Stimulated activated CD4-positive, alpha-beta T cell treated with anti-CD3 and anti-CD28 coated beads, Interleukin-15, amount 100 ng/mL, for 48 hours (primary cell): ENCODE data around the gene NDUFB3.
"Not testable (repeated sequence)": the region's sequence is repeated elsewhere in the genome, so short reads cannot be mapped to it uniquely, and the experiment has no call there.

Experiments used
- DNase-seq, 2 donors: peaks; one replicate each; pipeline ENCODE4 v3.0.0-alpha.2; 2020; ENCODE audit warnings: low read depth in 2 of 2

The NDUFB3 gene

DNA sequence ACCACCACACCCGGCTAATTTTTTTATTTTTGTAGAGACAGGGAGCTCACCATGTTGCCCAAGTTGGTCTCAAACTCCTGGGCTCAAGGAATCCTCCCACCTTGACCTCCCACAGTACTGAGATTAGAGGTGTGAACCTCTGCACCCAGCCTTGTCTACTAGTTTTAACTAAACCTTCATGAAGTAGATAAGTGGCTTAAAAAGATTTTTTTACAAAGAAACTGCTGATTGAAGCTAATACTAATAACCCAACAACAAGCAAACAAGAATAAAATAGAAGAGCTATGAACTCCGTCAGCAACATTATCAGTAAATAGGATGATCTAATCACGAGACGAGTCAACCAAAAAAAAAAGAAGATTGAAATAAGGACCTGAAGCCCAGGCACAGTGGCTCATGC lies 18.8 kb downstream of the NDUFB3 start:
- no peak for DNase-seq

DNA sequence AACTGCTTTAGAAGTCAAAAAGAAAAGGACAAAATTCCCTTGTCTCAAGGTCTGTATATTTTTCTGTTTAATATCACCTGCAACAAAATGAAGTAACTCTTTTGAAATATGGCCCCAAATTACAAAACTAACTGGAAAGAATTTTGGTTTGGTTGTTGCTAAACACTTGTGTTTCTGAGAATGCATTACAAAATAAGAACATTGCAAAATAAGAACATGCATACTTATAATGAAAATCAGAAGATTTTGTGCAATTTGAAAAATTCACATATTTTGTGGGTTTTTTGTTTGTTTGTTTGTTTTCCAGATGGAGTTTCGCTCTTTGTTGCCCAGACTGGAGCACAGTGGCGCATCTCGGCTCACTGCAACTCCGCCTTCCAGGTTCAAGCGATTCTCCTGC lies 21.8 kb downstream of the NDUFB3 start:
- no peak for DNase-seq

- no peak for DNase-seq
Observed at GRCh38 chr2:201100497-201100896, 28.7 kb downstream of the NDUFB3 start.

DNA sequence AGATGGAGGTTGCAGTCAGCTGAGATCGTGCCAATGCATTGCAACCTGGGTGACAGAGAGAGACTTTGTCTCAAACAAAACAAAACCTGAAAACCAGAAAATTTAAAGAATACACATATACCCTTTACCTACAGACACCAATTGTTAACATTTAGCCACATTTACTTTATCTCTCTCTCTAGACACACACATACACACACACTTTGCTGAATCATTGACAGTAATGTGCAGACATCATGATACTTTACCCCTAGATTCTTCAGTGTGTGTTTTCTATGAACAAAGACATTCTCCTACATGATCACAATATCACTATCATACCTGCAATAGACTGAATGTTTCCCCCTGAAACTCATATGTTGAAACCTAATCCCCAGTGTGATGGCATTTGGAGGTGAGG lies 34.0 kb downstream of the NDUFB3 start:
- DNase-seq, result no peak

DNA sequence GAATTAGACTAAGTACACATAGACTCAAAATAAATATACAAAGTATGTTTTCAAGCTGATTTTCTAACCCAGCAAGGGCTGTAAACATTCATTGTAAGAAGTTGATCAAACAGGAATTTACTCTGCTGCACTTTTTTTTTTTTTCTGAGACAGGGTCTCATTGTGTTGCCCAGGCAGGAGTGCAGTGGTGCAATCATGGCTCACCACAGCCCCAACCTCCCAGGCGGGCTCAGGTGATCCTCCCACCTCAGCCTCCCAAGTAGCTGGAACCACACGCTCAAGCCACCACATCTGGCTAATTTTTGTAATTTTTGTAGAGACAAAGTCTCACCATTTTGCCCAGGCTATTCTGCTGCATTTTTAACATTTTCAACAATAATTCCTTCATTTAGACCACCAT lies 35.8 kb downstream of the NDUFB3 start:
- DNase-seq, result no peak

- DNase-seq, result no peak
Observed at GRCh38 chr2:201108341-201108740, 36.5 kb downstream of the NDUFB3 start.

- no peak for DNase-seq
Observed at GRCh38 chr2:201109186-201109585, 37.4 kb downstream of the NDUFB3 start.

DNA sequence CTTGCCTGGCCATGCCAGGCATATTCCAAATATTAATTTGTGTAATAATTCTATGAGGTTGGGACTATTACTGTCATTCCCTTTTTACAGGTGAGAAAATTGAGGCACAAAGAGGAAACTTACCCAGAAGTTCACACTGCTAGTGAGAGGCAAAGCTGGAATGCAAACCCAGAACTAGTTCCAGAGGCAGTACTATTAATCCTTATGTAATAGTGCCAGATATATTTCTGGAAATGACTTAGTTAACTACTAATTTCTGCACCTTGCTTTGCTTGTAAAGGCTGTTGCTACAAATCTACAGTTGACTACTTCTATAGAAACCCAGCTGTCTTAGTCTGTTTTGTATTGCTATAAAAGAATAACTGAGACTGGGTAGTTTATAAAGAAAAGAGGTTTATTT lies 38.8 kb downstream of the NDUFB3 start:
- DNase-seq, result no peak

DNA sequence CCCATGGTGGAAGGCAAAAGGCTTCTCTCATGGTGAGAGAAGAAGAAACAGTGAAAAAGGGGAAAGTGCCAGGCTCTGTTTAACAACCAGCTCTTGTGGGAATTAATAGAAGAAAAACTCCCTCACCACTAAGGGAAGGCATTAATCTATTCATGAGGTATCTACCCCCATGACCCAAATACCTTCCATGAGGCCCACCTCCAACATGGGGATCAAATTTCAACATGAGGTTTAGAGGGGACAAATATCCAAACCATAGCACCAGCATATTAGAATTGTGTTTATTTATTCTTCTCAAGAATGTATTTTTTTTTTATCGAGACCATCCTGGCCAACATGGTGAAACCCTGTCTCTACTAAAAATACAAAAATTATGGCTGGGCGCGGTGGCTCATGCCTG lies 39.3 kb downstream of the NDUFB3 start:
- DNase-seq, result no peak

- DNase-seq, result no peak
Observed at GRCh38 chr2:201114350-201114749, 42.5 kb downstream of the NDUFB3 start.

GRCh38 chr2:201114846-201115245 lies 43.0 kb downstream of the NDUFB3 start:
- DNase-seq, result no peak

- peak; percentile 70 to 73 for DNase-seq
Observed at GRCh38 chr2:201116115-201116958, 44.5 kb downstream of the NDUFB3 start, which contains the start of gene CFLAR. TSS of gene CFLAR (plus strand) at chr2:201116164. CDS start at chr2:201129866, 13,702 bp downstream.

- no peak for DNase-seq
Observed at GRCh38 chr2:201116959-201117734, 45.3 kb downstream of the NDUFB3 start.

- not testable (repeated sequence) for DNase-seq
Observed at GRCh38 chr2:201117735-201118094, 45.9 kb downstream of the NDUFB3 start.

- peak; percentile 72 to 82 for DNase-seq
Observed at GRCh38 chr2:201118121-201118960, 46.5 kb downstream of the NDUFB3 start.

DNA sequence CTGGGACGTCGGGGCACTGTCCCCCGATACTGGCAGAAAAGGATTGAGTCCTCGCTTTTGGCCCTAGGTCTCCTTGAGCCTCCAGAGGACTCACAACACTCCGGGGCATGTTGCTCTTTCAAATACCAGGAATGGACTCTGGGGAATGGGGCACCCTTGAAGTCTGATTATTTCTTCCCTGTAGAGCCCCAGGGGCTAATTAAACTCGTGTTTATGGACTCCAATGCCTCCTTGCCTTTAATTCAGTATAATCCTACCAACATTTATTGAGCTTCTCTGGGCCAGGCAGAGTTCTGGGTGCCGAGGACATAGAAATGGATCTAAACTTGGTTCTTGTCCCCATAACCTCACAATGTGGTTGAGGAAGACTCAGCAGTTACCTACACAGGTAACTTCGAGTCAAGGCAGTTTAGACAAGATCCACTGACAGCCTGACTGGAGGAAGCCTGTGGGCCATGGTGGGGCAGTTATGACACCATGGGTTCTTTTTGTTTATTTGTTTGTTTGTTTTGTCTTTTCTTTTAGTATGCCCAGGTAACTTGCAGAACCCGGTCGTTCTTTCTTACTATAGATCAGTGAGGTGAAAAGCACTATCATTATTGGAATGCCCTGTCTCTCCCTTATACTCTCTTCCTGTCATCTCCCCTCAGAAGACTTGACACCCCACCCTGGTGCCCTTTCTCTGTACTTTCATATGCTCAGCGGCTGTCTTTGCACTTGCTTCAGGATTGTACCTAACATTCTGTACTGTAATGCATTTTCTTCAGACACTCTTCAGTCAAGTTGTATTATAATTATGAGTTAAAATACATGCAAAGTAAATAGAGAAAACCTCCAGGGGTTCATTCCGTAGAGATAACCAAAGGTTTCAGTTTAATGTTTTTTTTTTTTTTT lies 47.4 kb downstream of the NDUFB3 start:
- no peak for DNase-seq

GRCh38 chr2:201122276-201122675 lies 50.5 kb downstream of the NDUFB3 start:
- DNase-seq, result no peak

DNA sequence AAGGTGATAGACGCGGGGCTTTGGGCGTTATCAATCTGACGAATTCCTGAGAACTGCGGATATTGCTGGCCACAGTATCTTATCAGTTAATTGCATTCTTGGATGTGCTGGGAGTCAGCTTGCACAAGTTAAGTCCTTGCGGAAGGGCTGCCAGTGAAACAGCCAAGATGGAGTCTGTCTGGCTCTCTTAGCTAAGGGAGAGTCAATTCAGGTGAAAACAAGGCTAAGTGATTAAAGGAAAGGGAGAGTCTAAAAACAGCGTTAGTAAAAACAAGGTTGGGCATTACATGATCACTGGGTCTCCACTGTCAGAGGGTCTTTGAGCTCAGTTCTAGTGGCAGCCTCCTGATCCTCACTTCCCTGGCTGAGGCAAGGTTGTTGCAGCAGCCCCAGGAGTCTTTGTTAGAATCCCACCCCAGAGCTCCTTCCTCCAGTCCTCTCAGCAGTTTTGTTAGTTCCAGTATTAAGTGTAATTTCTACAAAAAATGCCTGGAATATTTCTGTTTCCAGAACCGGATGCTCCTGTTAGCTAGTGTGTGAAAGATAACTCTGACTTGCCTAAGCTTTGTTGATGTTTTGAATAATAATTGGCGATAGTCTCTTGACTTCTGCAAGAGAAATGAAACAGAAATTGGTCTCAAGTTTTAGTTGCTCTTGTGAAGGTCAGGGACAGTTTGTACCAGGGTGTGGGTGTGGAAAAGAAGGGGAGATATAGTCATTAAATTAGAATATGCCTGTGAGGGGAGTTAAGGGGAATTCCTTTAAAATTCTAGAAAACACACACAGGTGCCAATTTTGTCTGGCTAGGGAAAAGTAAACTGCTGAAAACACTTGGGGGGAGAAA lies 54.7 kb downstream of the NDUFB3 start:
- no peak for DNase-seq

DNA sequence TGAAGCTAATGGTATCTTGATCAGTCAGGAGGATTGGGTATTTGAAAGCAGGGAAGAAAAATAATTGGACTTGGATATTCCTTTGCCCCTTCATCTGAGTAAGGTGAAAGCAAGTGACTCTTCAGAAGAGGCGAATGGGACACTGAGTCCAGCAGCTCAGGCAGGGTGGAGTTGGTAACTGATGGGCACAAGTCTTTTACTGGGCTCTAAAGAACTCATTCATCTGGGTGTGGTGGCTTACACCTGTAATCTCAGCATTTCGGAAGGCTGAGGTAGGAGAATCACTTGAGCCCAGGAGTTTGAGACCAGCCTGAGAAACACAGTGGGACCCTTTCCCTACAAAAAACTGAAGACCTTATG lies 55.3 kb downstream of the NDUFB3 start:
- DNase-seq, result no peak

- DNase-seq, result no peak
Observed at GRCh38 chr2:201127570-201127969, 55.8 kb downstream of the NDUFB3 start.
